Measurements from ENCODE around the gene CAMP. TPM values are rescaled to one million over a fixed set of nuclear protein-coding genes. Genes with fewer than 3 reads are reported as not detected.
A peak's percentile ranks its signal among the peaks of the same experiment; 100 is the strongest.

Gene CAMP
- total RNA-seq, 1 donor from 2014 or later, result not detected

GRCh38 chr3:48240000-48240963, 17.0 kb downstream of the CAMP start:
- H3K27ac Mint-ChIP-seq (ENCODE audit: unreplicated experiment), result peak overlapping the region; percentile 80
- H3K4me3 Mint-ChIP-seq (ENCODE audit: unreplicated experiment), result peak overlapping the region; percentile 91
- no peaks in the 10 kb centered on the region for H3K9me3 Mint-ChIP-seq (ENCODE audit: unreplicated experiment)
- H3K27me3 Mint-ChIP-seq (ENCODE audit: unreplicated experiment), result no peaks in the 10 kb centered on the region
- TF ChIP-seq CTCF (IDR thresholded peaks at IDR 0.05), result no peak
- peaks cover 4% of the 10 kb centered on the region for H3K4me1 Mint-ChIP-seq (ENCODE audit: unreplicated experiment)
- H3K36me3 Mint-ChIP-seq (ENCODE audit: unreplicated experiment), result no peaks in the 10 kb centered on the region
- DNase-seq (ENCODE audit: extremely low spot score, unreplicated experiment), result no peak

- Mint-ChIP-seq H3K27me3 (ENCODE audit: unreplicated experiment) (no peaks in the 10 kb centered on the region), H3K36me3 (ENCODE audit: unreplicated experiment) (no peaks in the 10 kb centered on the region), H3K9me3 (ENCODE audit: unreplicated experiment) (no peaks in the 10 kb centered on the region), H3K4me1 (ENCODE audit: unreplicated experiment) (peaks cover 4% of the 10 kb centered on the region), H3K27ac (ENCODE audit: unreplicated experiment) (peak overlapping the region; percentile 80), H3K4me3 (ENCODE audit: unreplicated experiment) (peak overlapping the region; percentile 91)
- TF ChIP-seq CTCF (IDR thresholded peaks at IDR 0.05), result no peak
- no peak for DNase-seq (ENCODE audit: extremely low spot score, unreplicated experiment)
These were observed 18.6 kb downstream of the CAMP start for GRCh38 chr3:48241796-48242455.

- Mint-ChIP-seq H3K4me3 (ENCODE audit: unreplicated experiment) (no peak overlapping the region), H3K36me3 (ENCODE audit: unreplicated experiment) (peaks cover 2% of the 10 kb centered on the region), H3K4me1 (ENCODE audit: unreplicated experiment) (peaks cover 4% of the 10 kb centered on the region), H3K9me3 (ENCODE audit: unreplicated experiment) (no peaks in the 10 kb centered on the region), H3K27me3 (ENCODE audit: unreplicated experiment) (no peaks in the 10 kb centered on the region), H3K27ac (ENCODE audit: unreplicated experiment) (no peak overlapping the region)
- TF ChIP-seq CTCF (IDR thresholded peaks at IDR 0.05), result no peak
- DNase-seq (ENCODE audit: extremely low spot score, unreplicated experiment), result no peak
These were observed 20.6 kb downstream of the CAMP start for GRCh38 chr3:48243886-48244285.

GRCh38 chr3:48244461-48244860, 21.2 kb downstream of the CAMP start:
- Mint-ChIP-seq H3K27me3 (ENCODE audit: unreplicated experiment) (no peaks in the 10 kb centered on the region), H3K36me3 (ENCODE audit: unreplicated experiment) (peaks cover 2% of the 10 kb centered on the region)
- TF ChIP-seq CTCF (IDR thresholded peaks at IDR 0.05), result no peak

GRCh38 chr3:48245136-48245535, 21.8 kb downstream of the CAMP start:
- DNase-seq (ENCODE audit: extremely low spot score, unreplicated experiment), result no peak
- Mint-ChIP-seq H3K4me3 (ENCODE audit: unreplicated experiment) (no peak overlapping the region), H3K27me3 (ENCODE audit: unreplicated experiment) (no peaks in the 10 kb centered on the region), H3K27ac (ENCODE audit: unreplicated experiment) (no peak overlapping the region), H3K36me3 (ENCODE audit: unreplicated experiment) (peaks cover 2% of the 10 kb centered on the region), H3K4me1 (ENCODE audit: unreplicated experiment) (peaks cover 4% of the 10 kb centered on the region), H3K9me3 (ENCODE audit: unreplicated experiment) (no peaks in the 10 kb centered on the region)
- no peak for TF ChIP-seq CTCF (IDR thresholded peaks at IDR 0.05)

More at GRCh38 chr3:48244461-48244860, 21.2 kb downstream of the CAMP start:
- no peak overlapping the region for H3K27ac Mint-ChIP-seq (ENCODE audit: unreplicated experiment)
- no peak for DNase-seq (ENCODE audit: extremely low spot score, unreplicated experiment)
- H3K4me3 Mint-ChIP-seq (ENCODE audit: unreplicated experiment), result no peak overlapping the region
- H3K9me3 Mint-ChIP-seq (ENCODE audit: unreplicated experiment), result no peaks in the 10 kb centered on the region
- peaks cover 4% of the 10 kb centered on the region for H3K4me1 Mint-ChIP-seq (ENCODE audit: unreplicated experiment)

Data from osteocyte (in vitro differentiated cells).